Central memory CD4-positive, alpha-beta T cell (primary cell): ENCODE data around the gene RASD1.
A peak's percentile ranks its signal among the peaks of the same experiment; 100 is the strongest.
"Not testable (repeated sequence)": the region's sequence is repeated elsewhere in the genome, so short reads cannot be mapped to it uniquely, and the experiment has no call there.

Source experiments
- DNase-seq: peaks from one replicate; pipeline ENCODE4 v3.0.0; 2022

The RASD1 gene

GRCh38 chr17:17495536-17496188 is 533 bp downstream of the RASD1 start:
- peak; percentile 10 for DNase-seq

GRCh38 chr17:17494870-17495535 is 1.2 kb downstream of the RASD1 start:
- DNase-seq, result peak; percentile 4

GRCh38 chr17:17494499-17494869 is 1.7 kb downstream of the RASD1 start:
- DNase-seq, result no peak

- no peak for DNase-seq
Measured at GRCh38 chr17:17493986-17494466, 2.2 kb downstream of the RASD1 start.

GRCh38 chr17:17493249-17493985 is 2.8 kb downstream of the RASD1 start:
- DNase-seq, result no peak

DNA sequence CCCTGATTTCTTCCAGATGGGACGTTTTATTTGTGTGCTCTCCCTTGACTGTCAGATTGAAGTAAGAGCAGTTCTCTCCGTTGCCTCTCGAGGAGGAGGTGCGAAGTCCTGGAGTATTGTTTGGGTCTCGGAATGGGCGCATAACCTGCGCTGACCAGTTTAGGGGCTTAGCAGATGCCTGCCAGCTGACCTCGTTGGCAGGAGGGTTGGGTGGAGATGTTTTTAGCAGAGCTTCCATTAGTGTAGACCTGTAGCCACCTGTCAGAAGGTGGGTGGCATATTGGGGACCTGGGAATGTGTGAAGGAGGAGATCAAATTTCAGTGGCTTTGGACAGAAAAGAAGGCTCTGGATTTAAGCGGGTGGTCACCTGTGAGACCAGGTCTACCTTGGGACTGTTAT is 3.6 kb downstream of the RASD1 start:
- no peak for DNase-seq

GRCh38 chr17:17492085-17492484 is 4.1 kb downstream of the RASD1 start:
- DNase-seq, result no peak

- no peak for DNase-seq
Measured at GRCh38 chr17:17491546-17491988, 4.6 kb downstream of the RASD1 start.

DNA sequence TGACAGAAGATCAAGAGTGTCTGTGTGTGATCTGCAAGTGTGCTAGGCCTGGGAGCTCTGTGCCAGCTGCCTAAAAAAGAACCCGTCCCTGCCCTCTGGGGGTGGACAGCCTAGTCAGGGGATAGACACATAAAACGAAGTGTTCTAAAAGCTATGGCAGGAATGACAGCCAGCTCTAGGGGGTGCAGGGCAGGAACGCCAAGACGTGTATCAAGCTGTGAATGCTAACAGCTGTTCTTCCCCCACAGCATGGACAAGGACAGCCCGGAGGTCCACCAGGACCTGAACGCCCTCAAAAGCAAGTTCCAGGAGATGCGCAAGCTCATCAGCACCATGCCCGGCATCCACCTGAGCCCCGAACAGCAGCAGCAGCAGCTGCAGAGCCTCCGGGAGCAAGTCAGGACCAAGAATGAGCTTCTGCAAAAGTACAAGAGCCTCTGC is 5.1 kb downstream of the RASD1 start:
- no peak for DNase-seq

DNA sequence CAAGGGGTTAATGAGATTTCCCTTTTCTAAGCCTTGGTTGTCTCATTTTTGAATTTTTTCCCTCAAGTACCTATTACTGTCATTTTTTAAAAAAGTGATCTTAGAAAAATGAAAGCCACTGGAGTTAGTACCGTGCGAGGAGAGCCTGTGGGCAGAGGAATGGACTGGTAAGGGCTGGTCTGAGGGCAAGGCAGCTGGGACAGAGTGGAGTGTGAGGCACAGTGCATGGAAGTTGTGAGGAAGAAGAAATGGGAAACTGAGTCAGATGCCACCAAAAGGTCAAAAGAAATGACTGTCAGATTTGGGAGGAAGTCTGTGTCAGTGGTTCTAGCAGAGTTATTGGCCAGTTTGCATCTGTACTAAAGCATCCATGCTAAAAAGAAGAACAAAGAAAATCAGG is 8.2 kb downstream of the RASD1 start:
- DNase-seq, result no peak

DNA sequence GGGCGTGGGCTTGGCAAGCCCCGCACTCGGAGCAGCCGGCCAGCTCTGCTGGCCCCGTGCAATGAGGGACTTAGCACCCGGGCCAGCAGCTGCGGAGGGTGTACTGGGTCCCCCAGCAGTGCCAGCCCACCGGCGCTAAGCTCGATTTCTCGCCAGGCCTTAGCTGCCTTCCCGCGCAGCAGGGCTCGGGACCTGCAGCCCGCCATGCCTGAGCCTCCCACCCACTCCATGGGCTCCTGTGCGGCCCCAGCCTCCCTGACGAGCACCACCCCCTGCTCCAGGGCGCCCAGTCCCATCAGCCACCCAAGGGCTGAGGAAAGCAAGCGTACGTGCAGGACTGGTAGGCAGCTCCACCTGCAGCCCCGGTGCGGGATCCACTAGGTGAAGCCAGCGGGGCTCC is 9.8 kb downstream of the RASD1 start:
- not testable (repeated sequence) for DNase-seq

DNA sequence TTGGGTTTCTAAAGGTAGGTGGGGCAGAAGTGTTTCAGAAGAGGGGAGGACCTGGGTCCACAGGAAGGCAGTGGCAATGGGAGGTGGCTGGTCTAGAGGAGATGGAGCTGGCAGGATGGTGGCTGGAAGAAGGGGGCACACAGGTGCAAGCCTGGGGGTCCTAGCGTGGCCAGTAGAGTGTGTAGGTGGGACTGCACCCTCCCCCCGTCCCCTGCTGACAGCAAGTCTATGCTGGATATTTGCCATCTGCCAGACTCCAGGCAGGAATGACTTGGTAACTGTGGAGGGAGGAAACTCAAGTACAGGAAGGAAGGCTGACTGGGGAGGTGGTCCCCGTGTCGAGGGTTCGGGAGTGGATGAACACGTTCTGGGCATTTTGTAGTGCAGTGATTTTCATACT is 10.8 kb downstream of the RASD1 start:
- no peak for DNase-seq

DNA sequence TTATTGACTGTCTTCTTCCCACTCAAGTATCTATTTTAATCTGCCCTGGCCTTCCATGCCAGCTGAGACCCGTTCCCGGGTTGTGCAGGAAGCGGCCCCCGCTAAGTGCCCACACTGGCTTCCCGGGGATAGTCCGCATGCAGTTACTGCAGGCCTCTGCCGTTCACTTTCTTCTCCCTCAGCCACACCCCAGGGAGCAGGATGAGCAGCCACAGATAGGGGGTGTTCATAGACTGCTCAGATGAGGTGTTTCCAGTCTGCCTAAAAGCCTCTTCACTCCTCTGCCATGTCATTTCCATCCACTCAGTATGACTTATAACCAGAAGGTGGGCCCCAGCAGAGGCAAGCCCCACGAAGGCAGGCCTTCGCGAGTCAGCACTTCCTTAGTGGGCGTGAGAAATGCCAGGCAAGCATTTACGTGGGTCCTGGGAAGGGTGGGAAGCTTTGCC is 11.7 kb downstream of the RASD1 start:
- no peak for DNase-seq

GRCh38 chr17:17481860-17482259 is 14.3 kb downstream of the RASD1 start:
- no peak for DNase-seq

GRCh38 chr17:17480593-17481148 is 15.5 kb downstream of the RASD1 start:
- no peak for DNase-seq

DNA sequence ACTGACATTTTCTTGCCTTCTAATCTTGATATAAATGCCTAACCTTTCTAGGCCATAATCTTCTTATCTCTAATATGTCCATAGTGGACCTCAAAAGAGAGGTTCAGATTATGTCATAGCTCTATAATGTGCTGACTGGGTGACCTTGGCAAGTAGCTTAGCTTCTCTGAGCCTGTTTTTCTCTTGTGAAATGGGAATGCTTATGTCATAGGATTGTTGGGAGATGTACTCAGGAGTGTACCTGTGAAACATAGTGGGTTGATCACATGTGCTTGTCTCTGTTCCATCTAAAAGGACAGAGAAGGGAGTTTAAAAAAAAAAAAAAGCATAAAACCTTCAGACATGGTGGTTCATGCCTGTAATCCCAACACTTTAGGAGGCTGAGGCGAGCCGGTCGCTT is 17.0 kb downstream of the RASD1 start:
- DNase-seq, result no peak

DNA sequence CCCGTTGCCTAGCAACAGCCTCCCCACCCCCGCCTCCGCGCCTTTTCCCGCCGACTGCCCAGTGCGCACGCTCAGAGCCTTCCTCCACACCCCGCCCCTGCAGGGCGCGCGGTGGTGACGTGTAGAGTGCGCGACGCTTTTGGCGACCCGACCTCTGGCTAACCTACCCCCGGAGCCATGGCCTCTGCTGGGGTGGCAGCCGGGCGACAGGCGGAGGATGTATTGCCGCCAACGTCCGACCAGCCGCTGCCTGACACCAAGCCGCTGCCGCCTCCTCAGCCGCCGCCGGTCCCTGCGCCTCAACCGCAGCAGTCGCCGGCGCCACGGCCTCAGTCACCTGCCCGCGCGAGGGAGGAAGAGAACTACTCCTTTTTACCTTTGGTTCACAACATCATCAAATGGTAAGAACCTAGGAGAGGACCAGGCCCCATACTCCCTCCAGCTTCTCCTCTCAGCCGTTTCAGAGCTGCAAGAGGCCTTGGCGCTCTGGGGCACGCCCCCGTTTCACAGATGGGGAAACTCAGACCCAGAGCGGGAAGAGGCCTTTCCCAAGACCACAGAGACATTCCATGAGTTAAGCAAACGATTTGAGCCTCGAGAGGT is 19.2 kb downstream of the RASD1 start, which contains the start of gene MED9:
MED9 (plus strand) TSS at position 136 of the 603 bp plus-strand sequence; CDS start at position 178, 42 bp downstream.
- DNase-seq, result peak; percentile 91

DNA sequence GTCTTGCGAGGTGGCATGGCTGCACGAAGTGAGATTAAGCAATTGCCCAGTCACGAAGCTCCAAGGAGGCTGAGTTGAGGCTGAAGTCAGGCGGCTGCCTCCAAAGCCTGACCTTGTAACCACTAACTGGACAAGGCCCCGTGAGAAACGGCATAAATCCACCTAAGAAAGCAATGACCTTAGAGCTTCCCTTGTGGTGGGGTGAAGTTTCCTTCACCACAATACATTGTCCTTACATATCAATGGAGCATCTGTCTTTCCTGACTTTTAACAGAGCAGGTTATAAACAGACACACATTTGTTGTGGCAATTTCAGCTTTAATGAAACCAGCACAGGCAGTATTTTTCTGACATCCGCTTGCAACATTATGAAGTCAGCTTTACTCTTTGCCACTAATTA is 21.9 kb downstream of the RASD1 start:
- DNase-seq, result no peak

- no peak for DNase-seq
Measured at GRCh38 chr17:17472333-17472920, 23.8 kb downstream of the RASD1 start.

DNA sequence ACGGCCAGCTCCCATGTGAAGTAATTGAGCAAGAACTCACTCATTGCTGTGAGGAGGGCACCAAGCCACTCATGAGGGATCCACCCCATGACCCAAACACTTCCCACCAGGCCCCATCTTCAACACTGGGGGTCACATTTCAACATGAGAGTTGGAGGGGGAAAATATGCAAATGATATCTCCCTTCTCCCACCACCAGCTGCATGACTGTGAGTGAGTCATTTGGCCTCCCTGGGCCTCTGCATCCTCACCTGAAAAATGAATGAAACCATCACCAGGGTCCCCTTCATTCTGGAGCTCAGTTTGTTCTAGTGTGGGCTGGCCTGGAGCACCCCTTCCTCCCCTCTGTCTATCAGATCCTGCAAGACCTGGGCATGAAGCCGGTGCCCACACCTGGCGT is 26.2 kb downstream of the RASD1 start:
- no peak for DNase-seq

DNA sequence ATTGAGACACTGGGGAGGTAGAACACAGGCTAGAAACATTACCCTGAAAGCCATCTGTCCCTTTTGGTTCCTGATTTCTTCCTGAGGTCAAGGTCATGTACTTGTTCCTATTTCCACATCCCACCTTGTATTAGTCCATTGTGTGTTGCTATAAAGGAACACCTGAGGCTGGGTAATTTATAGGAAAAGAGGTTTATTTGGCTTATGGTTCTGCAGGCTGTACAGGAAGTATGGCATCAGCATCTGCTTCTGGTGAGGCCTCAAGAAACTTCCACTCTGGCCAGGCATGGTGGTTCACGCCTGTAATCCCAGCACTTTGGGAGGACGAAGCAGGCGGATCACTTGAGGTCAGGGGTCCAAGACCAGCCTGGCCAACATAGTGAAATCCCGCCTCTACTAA is 26.8 kb downstream of the RASD1 start:
- DNase-seq, result no peak
